ENCODE data around the gene ZNF556.

DNA sequence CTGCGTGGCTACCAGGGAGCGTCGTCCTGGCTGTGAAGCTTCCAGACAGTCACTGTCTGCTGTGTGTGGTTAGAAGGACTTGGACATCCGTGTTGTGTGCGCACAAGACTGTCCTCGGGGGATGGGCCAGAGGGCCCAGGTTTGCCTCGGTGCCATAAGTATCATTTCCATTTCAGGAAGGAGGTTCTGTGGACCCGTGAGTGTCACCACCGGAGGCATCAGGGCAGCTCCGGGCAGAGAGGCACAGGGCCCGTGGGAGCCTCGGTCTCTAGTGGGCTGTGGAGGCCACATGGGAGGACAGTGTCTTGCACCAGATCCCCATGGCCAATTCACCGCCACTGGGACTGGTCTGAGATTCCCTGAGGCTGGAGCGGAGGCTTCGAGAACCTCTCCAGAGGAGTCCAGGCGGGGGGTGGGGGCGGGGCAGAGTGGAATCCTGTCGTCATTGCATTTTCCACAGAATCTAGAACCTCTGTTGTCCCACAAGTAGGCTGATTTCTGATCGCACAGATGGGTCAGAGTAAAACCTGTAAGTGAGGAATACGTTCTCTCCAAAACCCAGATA lies 39.6 kb downstream of the ZNF556 start:
- TF ChIP-seq, protein P1, sequence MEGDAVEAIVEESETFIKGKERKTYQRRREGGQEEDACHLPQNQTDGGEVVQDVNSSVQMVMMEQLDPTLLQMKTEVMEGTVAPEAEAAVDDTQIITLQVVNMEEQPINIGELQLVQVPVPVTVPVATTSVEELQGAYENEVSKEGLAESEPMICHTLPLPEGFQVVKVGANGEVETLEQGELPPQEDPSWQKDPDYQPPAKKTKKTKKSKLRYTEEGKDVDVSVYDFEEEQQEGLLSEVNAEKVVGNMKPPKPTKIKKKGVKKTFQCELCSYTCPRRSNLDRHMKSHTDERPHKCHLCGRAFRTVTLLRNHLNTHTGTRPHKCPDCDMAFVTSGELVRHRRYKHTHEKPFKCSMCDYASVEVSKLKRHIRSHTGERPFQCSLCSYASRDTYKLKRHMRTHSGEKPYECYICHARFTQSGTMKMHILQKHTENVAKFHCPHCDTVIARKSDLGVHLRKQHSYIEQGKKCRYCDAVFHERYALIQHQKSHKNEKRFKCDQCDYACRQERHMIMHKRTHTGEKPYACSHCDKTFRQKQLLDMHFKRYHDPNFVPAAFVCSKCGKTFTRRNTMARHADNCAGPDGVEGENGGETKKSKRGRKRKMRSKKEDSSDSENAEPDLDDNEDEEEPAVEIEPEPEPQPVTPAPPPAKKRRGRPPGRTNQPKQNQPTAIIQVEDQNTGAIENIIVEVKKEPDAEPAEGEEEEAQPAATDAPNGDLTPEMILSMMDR (IDR thresholded peaks at IDR 0.05 in 2 of 3, conservative IDR thresholded peaks at IDR 0.05 in 1 of 3; ENCODE audit: borderline replicate concordance in 1 of 3, insufficient read depth in 1 of 3, low read depth in 2 of 3, low read length in 2 of 3) = no peak
- TF ChIP-seq POLR2AphosphoS5 (IDR thresholded peaks at IDR 0.05; ENCODE audit: low read depth, low read length) (no peak), SP1 (IDR thresholded peaks at IDR 0.05; ENCODE audit: low read depth) (no peak), REST (IDR thresholded peaks at IDR 0.05; ENCODE audit: low read depth) (no peak), EZH2phosphoT487 (IDR thresholded peaks at IDR 0.05; ENCODE audit: borderline replicate concordance) (no peak), EZH2 (IDR thresholded peaks at IDR 0.05) (no peak), EGR1 (IDR thresholded peaks at IDR 0.05; ENCODE audit: low read depth) (no peak)
- TF ChIP-seq, protein P2, sequence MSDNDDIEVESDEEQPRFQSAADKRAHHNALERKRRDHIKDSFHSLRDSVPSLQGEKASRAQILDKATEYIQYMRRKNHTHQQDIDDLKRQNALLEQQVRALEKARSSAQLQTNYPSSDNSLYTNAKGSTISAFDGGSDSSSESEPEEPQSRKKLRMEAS (IDR thresholded peaks at IDR 0.05) = no peak

All from HCT116 (cell line).